Fibroblast of mammary gland (primary cell): ENCODE data around the gene TMEM38B.
"Not testable (repeated sequence)": the region's sequence is repeated elsewhere in the genome, so short reads cannot be mapped to it uniquely, and the experiment has no call there.

Experiments used
- DNase-seq: peaks from one replicate; pipeline ENCODE4 v3.0.0-alpha.2; 2010; ENCODE audit warnings: low read depth
- H3K4me3 ChIP-seq: 2 replicates; pipeline ENCODE4 v1.5.1; 2011; ENCODE audit warnings: low read depth, mild to moderate bottlenecking, low read length, moderate library complexity; ENCODE audit not compliant: control insufficient read depth
- CTCF ChIP-seq: conservative IDR thresholded peaks from 2 replicates; pipeline ENCODE4 v1.5.1; 2011; ENCODE audit warnings: low read depth, low read length, inconsistent platforms; ENCODE audit not compliant: control insufficient read depth, insufficient read depth

The TMEM38B gene

GRCh38 chr9:105713260-105714019 is 19.1 kb downstream of the TMEM38B start:
- TF ChIP-seq CTCF: no peak
- DNase-seq: no peak
- no peak overlapping the region for H3K4me3 ChIP-seq

- no peak for DNase-seq
- no peak for TF ChIP-seq CTCF
Measured at GRCh38 chr9:105714020-105714331, 19.6 kb downstream of the TMEM38B start.

GRCh38 chr9:105716146-105716545 is 21.8 kb downstream of the TMEM38B start:
- H3K4me3 ChIP-seq: no peak overlapping the region
- TF ChIP-seq CTCF: no peak
- no peak for DNase-seq

More at GRCh38 chr9:105714020-105714331, 19.6 kb downstream of the TMEM38B start:
- no peak overlapping the region for H3K4me3 ChIP-seq

- H3K4me3 ChIP-seq: no peak overlapping the region
- DNase-seq: no peak
- no peak for TF ChIP-seq CTCF
Measured at GRCh38 chr9:105722099-105722498, 27.8 kb downstream of the TMEM38B start.

- TF ChIP-seq CTCF: no peak
- DNase-seq: no peak
- H3K4me3 ChIP-seq: no peak overlapping the region
Measured at GRCh38 chr9:105725370-105725769, 31.0 kb downstream of the TMEM38B start.

- DNase-seq: not testable (repeated sequence)
Measured at GRCh38 chr9:105728230-105728629, 33.9 kb downstream of the TMEM38B start.

GRCh38 chr9:105731420-105731819 is 37.1 kb downstream of the TMEM38B start:
- not testable (repeated sequence) for H3K4me3 ChIP-seq, DNase-seq

More at GRCh38 chr9:105728230-105728629, 33.9 kb downstream of the TMEM38B start:
- H3K4me3 ChIP-seq: not testable (repeated sequence)

GRCh38 chr9:105735366-105735765 is 41.0 kb downstream of the TMEM38B start:
- no peak for DNase-seq
- no peak for TF ChIP-seq CTCF
- no peak overlapping the region for H3K4me3 ChIP-seq
